ENCODE results near the gene PLA2G6. TPM values are rescaled to one million over a fixed set of nuclear protein-coding genes. Genes with fewer than 3 reads are reported as not detected.

PLA2G6 gene
- total RNA-seq, 1 experiment from 2014 or later: 1.0 TPM

DNA sequence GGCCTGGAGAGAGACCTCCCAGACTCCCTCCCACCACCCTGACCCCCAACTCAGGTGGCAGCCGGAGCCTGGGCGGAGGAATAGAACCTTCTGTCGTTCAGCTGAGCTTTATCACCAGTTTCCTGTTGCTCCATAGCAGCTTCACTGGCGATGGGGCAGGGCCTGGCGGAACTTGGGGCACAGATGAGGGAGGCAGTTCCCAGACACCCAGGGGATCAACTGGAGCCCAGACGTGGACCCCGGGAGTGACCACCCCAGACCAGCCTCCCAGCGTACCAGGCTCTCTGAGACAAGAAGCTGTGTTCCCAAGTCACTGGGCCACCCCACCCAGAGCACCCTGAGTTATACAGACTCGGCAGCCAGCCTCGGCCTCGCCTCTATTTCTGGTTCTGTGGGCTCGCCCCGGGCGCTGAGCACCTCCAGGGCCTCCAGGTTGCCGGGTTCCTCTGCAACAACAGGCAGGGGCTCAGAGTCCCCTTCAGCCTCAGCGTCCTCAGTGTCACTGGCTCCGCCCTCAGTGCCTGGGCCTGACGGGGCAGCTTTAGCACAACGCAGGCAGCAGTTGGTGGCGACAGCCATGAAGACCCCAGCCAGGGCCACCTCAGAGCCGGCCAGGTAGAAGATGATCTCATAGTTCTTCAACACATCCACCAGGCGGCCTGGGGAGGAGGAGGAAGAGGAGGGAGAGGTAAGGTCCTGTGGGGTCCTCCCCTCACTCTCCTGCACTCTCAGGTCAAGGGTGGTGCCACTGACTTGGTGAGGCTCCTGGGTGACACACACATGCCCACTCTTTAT, 103.4 kb downstream of the PLA2G6 start:
- no peak overlapping the region for H3K4me3 ChIP-seq
- peaks cover 30% of the 10 kb centered on the region for H3K27me3 ChIP-seq (replicated peaks)
- H3K36me3 ChIP-seq: no peaks in the 10 kb centered on the region; the same call in 1 of the 2 replicates
- peaks cover 12% of the 10 kb centered on the region for H3K4me1 ChIP-seq (replicated peaks)
- H3K9me3 ChIP-seq (replicated peaks): no peaks in the 10 kb centered on the region
- no peak overlapping the region for H3K27ac ChIP-seq
- no peak for DNase-seq (ENCODE audit: low read depth in 1 of 2, low spot score in 2 of 2)

DNA sequence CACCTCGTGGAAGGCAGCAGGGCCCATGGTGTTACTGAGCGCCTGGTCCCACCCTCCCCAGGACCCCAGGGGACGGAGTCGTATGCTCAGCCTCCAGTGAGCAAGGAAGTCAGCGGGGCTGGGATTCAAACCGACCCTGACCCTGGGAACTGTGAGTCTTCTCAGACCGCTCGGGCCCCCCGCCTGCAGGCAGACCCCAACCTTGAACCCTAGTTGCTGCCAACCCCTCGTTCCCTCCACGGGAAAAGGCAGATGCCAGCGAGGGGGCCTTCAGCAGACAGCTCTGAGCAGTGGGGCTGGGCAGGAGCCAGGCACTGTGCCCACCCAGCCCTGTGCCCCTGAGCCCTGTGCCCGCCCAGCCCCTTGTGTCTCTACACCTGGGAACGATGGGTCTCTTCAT, 104.0 kb downstream of the PLA2G6 start:
- Histone ChIP-seq H3K4me3 (no peak overlapping the region), H3K27ac (no peak overlapping the region), H3K36me3 (no peaks in the 10 kb centered on the region; the same call in 1 of the 2 replicates), H3K9me3 (replicated peaks) (no peaks in the 10 kb centered on the region), H3K4me1 (replicated peaks) (peaks cover 12% of the 10 kb centered on the region), H3K27me3 (replicated peaks) (peaks cover 30% of the 10 kb centered on the region)
- DNase-seq (ENCODE audit: low read depth in 1 of 2, low spot score in 2 of 2): no peak

DNA sequence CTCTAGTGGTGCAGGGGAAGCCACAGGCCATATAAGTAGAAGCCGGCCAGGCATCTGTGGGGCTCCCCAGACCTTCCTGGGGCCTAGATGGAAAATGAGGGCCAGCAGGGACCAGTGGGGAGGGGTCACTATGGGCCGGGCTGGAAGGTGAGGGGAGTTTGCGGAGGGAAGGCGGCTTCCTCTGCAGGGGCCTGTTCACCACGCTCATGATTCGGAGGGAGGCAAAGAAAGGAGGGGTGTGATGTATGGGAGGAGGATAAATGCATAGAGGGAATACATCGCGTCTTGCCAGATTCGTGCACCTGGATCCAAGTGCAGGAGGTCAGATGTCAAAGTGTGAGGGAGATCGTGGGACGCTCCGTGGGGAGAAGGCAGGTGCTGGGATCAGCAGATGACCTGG, 104.5 kb downstream of the PLA2G6 start:
- no peak for DNase-seq (ENCODE audit: low read depth in 1 of 2, low spot score in 2 of 2)
- Histone ChIP-seq H3K27ac (no peak overlapping the region), H3K9me3 (replicated peaks) (no peaks in the 10 kb centered on the region), H3K4me3 (no peak overlapping the region), H3K4me1 (replicated peaks) (peaks cover 12% of the 10 kb centered on the region), H3K27me3 (replicated peaks) (peaks cover 26% of the 10 kb centered on the region), H3K36me3 (no peaks in the 10 kb centered on the region; the same call in 1 of the 2 replicates)

DNA sequence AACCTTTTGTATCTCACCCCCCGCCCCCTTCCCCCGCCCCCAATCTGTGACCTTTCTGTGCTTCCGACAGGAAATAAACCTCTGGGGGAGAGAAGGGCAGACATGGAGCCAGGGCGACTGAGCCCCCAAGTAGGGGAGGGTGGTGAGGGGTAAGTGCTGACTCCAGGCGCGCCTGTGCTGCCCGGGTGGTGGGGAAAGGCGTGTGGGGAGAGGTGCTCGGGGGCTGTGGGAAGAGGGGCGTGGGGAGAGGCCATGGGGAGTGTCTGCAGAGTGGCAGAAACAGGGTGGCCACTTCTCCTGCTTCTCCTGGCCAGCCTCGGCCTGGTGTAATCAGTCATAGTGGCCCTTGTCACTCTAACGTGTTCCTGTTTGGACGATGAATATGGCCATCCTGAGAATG, 105.7 kb downstream of the PLA2G6 start:
- H3K36me3 ChIP-seq: no peaks in the 10 kb centered on the region; the same call in 1 of the 2 replicates
- H3K4me3 ChIP-seq: no peak overlapping the region
- H3K27me3 ChIP-seq (replicated peaks): peaks cover 15% of the 10 kb centered on the region
- H3K9me3 ChIP-seq (replicated peaks): no peaks in the 10 kb centered on the region
- no peak overlapping the region for H3K27ac ChIP-seq
- no peak for DNase-seq (ENCODE audit: low read depth in 1 of 2, low spot score in 2 of 2)
- peaks cover 3% of the 10 kb centered on the region for H3K4me1 ChIP-seq (replicated peaks)

DNA sequence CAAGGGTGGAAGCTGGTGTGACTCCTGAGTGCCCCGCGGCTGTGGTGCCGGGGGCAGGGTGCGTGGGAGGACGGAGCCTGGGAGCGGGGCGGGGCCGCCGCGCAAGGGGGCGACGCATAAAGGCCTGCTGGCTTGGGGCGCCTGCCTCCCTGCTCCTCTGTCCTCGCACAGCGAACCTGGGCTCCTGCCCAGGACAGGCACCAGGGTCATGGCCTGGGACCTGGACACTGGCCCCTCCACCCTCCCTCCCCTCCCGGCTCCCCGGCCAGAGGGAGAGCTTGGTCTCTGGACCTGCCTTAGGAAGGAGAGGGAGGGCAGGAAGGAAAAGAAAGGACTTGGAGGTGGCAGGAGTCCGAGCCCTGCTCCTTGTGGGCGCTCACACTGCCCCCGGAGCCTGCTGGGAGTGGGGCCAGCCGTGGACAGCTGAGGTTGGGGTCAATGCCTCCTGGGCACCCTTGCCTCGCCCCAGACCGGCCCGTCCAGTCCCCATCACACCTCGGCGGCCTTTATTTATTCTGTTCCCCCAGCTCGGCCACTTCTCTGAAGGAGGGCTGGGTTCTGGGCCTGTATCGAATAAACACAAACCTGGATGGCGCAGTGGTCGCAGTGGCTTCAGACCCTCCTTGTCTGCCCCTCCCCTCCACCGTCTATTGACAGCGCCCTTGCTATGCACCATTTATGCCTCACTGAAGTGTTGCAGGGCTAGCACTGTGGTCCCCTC, 106.4 kb downstream of the PLA2G6 start:
- Histone ChIP-seq H3K4me1 (replicated peaks) (no peaks in the 10 kb centered on the region), H3K27me3 (replicated peaks) (peaks cover 8% of the 10 kb centered on the region), H3K4me3 (no peak overlapping the region), H3K36me3 (no peaks in the 10 kb centered on the region), H3K9me3 (replicated peaks) (no peaks in the 10 kb centered on the region), H3K27ac (no peak overlapping the region)
- no peak for DNase-seq (ENCODE audit: low read depth in 1 of 2, low spot score in 2 of 2)

DNA sequence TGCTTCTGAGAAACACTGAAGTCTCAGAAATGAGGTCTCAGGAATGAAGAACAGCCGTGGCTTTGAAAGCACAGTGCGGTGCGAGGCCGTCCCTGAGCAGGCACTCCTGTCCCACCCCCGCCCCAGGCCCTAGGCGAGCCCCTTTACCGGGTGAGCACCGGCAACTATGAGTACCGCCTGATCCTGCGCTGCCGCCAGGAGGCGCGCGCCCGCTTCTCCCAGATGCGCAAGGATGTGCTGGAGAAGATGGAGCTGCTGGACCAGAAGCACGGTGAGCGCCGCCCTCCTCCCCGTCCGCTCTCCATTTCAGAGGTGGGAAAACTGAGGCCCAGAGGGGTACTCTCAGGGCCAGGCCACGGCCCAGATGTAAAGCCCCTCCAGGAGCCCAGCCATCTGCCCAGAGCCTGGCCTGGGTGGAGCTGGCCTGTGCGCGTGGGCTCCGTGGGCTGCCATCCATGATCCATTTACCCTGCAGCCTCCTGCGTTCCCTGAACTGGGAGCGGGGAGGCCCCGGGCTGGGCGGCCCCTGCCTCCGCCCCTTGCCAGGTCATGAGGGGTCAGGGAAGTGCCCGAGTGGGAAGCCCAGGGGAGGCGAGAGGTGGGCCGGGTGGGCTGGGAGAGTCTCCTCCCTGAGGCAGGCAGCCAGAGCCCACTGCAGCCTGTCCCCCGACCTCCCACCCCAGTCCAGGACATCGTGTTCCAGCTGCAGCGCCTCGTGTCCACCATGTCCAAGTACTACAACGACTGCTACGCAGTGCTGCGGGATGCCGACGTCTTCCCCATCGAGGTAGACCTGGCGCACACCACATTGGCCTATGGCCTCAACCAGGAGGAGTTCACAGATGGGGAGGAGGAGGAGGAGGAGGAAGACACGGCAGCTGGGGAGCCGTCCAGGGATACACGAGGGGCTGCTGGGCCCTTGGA, 107.2 kb downstream of the PLA2G6 start:
- DNase-seq (ENCODE audit: low read depth in 1 of 2, low spot score in 2 of 2): no peak
- H3K4me1 ChIP-seq (replicated peaks): peaks cover 4% of the 10 kb centered on the region; the same call in 1 of the 2 replicates
- no peaks in the 10 kb centered on the region; the same call in 1 of the 2 replicates for H3K27me3 ChIP-seq (replicated peaks)
- no peaks in the 10 kb centered on the region for H3K9me3 ChIP-seq (replicated peaks)
- no peak overlapping the region for H3K27ac ChIP-seq
- no peak overlapping the region for H3K4me3 ChIP-seq
- no peaks in the 10 kb centered on the region for H3K36me3 ChIP-seq

DNA sequence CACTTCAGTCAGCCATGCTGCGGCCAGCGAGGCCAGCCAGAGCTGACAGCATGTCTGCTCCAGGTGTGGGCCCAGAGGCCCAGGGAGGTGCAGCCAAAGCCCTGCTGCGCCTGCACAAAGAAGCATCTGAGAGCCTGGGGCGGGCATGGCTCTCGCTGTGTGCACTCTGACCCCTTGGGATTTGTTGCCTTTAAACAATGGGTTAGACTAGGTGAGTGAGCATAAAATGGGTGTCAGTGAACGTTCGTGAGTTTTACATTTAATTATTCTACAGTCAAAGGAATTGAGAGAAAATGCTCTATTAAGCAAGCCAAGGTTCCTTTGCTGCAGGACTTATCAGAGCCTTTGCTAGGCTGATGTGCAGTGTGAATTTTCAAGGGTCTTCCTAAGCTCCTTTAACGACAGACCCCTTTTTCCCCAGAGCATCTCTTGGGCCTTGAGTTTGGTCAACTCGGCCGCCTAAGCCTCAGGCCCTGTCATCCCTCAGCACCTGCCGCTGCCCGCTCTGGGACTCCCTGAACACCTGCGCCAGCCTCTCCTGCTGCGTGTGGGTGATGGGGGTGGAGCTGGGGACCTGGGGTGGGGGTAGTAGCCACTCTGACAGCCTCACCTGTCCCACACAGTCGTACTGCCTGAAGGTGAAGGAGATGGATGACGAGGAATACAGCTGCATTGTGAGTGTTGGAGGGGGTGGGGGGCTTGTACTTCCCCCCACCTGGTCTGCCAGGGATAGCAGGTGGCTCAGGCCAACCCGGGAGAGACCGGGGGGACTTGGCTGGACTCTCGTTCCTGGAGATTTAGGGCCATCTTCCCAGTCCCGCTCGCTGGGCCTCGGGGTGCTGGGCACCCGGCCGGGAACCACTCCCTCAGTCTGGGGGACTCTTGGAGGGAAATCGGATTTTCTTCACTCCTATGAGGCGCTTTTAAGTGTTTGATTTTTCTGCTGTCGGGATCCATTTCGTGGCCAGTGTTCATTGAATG, 108.2 kb downstream of the PLA2G6 start:
- Histone ChIP-seq H3K9me3 (replicated peaks) (no peaks in the 10 kb centered on the region), H3K36me3 (no peaks in the 10 kb centered on the region), H3K27me3 (replicated peaks) (no peaks in the 10 kb centered on the region), H3K4me1 (replicated peaks) (peaks cover 6% of the 10 kb centered on the region; the same call in 1 of the 2 replicates), H3K27ac (no peak overlapping the region), H3K4me3 (no peak overlapping the region)
- no peak for DNase-seq (ENCODE audit: low read depth in 1 of 2, low spot score in 2 of 2)

DNA sequence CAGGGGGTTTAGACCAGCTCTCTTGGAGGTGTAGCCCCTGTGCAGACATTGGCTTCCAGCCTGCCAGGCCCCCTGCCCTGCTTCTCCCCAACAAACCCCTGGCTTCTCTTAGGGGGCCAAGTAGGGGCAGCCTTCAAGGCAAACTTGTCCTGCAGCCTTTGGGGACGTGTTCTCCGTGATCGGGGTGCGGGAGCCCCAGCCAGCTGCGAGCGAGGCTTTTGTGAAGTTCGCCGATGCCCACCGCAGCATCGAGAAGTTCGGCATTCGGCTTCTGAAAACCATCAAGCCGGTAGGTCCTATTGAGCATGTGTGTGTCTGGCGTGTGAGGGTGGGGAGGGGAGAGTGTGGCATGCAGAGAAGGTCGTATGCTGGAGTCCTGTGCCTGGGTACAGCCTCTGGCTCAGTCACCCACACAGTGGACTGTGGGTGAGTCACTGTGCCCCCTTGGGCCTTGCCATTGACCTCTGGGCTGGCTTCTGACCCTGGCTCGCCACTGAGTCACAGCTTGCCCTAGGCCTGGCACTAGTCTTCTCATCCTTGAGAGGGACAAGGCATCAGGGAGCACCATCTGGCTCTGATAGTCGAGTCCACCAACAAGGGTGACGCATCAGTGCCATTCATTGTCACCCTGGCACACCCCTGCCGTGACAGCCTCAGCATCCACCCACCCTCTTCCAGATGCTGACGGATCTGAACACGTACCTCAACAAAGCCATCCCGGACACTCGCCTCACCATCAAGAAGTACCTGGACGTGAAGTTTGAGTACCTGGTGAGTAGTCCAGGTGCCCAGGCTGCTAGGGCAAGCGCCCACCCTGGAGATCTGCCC, 109.1 kb downstream of the PLA2G6 start:
- no peaks in the 10 kb centered on the region for H3K36me3 ChIP-seq
- no peak overlapping the region for H3K4me3 ChIP-seq
- no peaks in the 10 kb centered on the region for H3K9me3 ChIP-seq (replicated peaks)
- no peak overlapping the region for H3K27ac ChIP-seq
- DNase-seq (ENCODE audit: low read depth in 1 of 2, low spot score in 2 of 2): no peak
- H3K4me1 ChIP-seq (replicated peaks): peaks cover 6% of the 10 kb centered on the region; the same call in 1 of the 2 replicates
- no peaks in the 10 kb centered on the region for H3K27me3 ChIP-seq (replicated peaks)

DNA sequence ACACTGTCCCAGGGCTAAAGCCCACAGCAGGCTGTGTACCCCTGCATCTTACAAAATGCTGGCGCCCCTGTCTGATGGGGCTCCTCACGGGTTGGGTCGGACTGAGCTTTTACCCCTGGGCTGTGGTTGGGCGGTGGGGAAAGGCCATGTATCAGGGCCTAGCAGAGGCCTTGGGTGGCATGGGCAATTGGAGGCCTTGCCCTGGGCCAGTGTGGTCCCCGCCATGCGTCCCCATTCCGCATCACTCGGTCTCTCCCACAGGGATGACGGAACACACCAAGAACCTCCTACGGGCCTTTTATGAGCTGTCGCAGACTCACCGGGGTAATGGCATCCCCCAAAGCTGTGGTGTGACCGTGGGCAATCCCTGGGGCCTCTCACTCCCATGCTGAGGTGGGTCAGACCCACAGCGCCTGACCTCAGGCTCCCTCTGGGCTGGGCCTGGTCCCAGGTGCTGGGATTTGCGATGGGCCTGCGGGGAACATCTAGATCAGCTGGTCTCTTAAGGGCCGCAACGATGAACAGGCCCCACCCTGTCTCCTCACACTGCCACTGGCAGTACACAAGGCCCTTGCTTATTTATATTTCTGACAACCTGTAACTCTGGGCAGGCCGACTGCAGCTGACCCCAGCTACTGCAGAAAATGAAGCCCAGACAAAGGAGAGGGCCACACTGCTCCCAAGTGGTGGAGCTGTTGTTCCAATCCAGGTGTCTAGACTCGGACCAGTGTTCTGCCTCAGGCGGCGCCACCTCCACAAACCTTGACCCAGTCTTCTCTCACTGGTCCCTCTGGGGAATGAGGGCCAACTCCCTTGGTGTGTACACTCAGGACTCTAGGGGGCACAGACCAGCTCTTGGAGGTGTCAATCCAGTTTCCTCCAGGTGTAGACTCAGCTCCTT, 110.0 kb downstream of the PLA2G6 start:
- no peak for DNase-seq (ENCODE audit: low read depth in 1 of 2, low spot score in 2 of 2)
- H3K36me3 ChIP-seq: no peaks in the 10 kb centered on the region
- H3K4me1 ChIP-seq (replicated peaks): peaks cover 6% of the 10 kb centered on the region; the same call in 1 of the 2 replicates
- H3K27ac ChIP-seq: no peak overlapping the region
- H3K27me3 ChIP-seq (replicated peaks): no peaks in the 10 kb centered on the region
- no peaks in the 10 kb centered on the region for H3K9me3 ChIP-seq (replicated peaks)
- no peak overlapping the region for H3K4me3 ChIP-seq

DNA sequence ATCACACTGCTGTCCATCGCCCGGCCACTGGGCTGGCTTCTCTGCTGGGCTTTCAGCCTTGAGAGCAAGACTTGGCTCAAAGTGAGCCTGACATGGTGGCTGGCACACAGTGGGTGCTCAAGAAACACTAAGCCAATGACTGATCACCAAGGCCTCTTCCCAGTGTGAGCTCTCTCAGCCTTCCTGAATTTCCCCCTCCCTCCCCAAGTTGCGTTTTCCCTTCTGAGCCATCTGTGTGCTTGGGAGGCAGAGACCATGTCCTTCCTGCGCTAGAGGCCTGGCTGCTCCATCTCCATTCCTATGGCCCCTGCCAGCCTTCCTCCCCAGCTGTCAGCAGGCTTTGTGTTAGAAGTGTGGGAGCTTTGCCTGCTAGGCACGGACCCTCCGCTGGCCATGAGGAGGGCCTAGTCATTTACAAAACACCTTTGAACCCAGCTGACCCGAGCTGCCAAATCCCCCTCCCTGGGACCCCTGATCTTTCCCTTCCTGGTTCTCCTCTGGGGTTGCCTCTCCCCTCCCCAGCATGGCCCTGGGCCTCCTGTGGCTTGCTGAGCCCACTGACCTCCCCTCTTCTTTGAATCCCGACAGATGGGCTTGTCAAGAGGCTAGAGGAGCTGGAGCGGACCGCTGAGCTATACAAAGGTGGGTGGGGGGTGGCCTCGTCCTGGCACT, 111.2 kb downstream of the PLA2G6 start:
- no peak overlapping the region for H3K4me3 ChIP-seq
- H3K36me3 ChIP-seq: no peaks in the 10 kb centered on the region
- no peaks in the 10 kb centered on the region for H3K9me3 ChIP-seq (replicated peaks)
- H3K4me1 ChIP-seq (replicated peaks): peaks cover 6% of the 10 kb centered on the region; the same call in 1 of the 2 replicates
- no peaks in the 10 kb centered on the region for H3K27me3 ChIP-seq (replicated peaks)
- no peak for DNase-seq (ENCODE audit: low read depth in 1 of 2, low spot score in 2 of 2)
- no peak overlapping the region for H3K27ac ChIP-seq
